Stimulated activated naive CD4-positive, alpha-beta T cell treated with Interleukin-2 at 50 U/mL for 16 hours (primary cell): ENCODE results near the gene ANKRD6.

Experiments used
- DNase-seq: peaks from one replicate; lab custom pipeline; 2025; lab: John Stamatoyannopoulos, UW

ANKRD6 gene

GRCh38 chr6:89413006-89413400 lies 19.9 kb upstream of the ANKRD6 start:
- DNase-seq = no peak

- DNase-seq = no peak
Measured at GRCh38 chr6:89414215-89414614, 18.7 kb upstream of the ANKRD6 start.

GRCh38 chr6:89415185-89415584 lies 17.8 kb upstream of the ANKRD6 start:
- no peak for DNase-seq

GRCh38 chr6:89416796-89417195 lies 16.2 kb upstream of the ANKRD6 start:
- DNase-seq = no peak

GRCh38 chr6:89430201-89430962 lies 2.6 kb upstream of the ANKRD6 start:
- DNase-seq = no peak

- DNase-seq = peak; percentile 23
Measured at GRCh38 chr6:89433252-89434149, 549 bp downstream of the ANKRD6 start.

GRCh38 chr6:89434150-89434499 lies 1.2 kb downstream of the ANKRD6 start:
- DNase-seq = no peak

GRCh38 chr6:89434954-89435353 lies 2.0 kb downstream of the ANKRD6 start:
- DNase-seq = no peak

- DNase-seq = no peak
Measured at GRCh38 chr6:89436226-89436625, 3.3 kb downstream of the ANKRD6 start.

GRCh38 chr6:89438248-89438647 lies 5.3 kb downstream of the ANKRD6 start:
- no peak for DNase-seq

GRCh38 chr6:89439014-89439413 lies 6.1 kb downstream of the ANKRD6 start:
- no peak for DNase-seq

- DNase-seq = no peak
Measured at GRCh38 chr6:89440200-89440599, 7.2 kb downstream of the ANKRD6 start.

GRCh38 chr6:89443658-89444057 lies 10.7 kb downstream of the ANKRD6 start:
- no peak for DNase-seq

GRCh38 chr6:89449193-89449592 lies 16.2 kb downstream of the ANKRD6 start:
- no peak for DNase-seq

- no peak for DNase-seq
Measured at GRCh38 chr6:89452281-89452680, 19.3 kb downstream of the ANKRD6 start.

GRCh38 chr6:89454300-89454699 lies 21.3 kb downstream of the ANKRD6 start:
- DNase-seq = no peak

GRCh38 chr6:89458704-89459103 lies 25.8 kb downstream of the ANKRD6 start:
- DNase-seq = no peak

- DNase-seq = no peak
Measured at GRCh38 chr6:89459501-89459900, 26.5 kb downstream of the ANKRD6 start.

GRCh38 chr6:89460713-89461112 lies 27.8 kb downstream of the ANKRD6 start:
- DNase-seq = no peak

- no peak for DNase-seq
Measured at GRCh38 chr6:89462503-89462902, 29.6 kb downstream of the ANKRD6 start.

- no peak for DNase-seq
Measured at GRCh38 chr6:89464295-89464694, 31.3 kb downstream of the ANKRD6 start.

GRCh38 chr6:89467437-89467836 lies 34.5 kb downstream of the ANKRD6 start:
- DNase-seq = no peak

GRCh38 chr6:89468998-89469397 lies 36.0 kb downstream of the ANKRD6 start:
- no peak for DNase-seq
